HG03066 (cell line): ENCODE data around the gene SPINT2.

Experiments used
- ATAC-seq: cut with Tn5 transposase; IDR thresholded peaks from one replicate; pipeline ENCODE4 v1.9.1; 2021; ENCODE audit warnings: low read depth; ENCODE audit not compliant: unreplicated experiment

SPINT2 gene

DNA sequence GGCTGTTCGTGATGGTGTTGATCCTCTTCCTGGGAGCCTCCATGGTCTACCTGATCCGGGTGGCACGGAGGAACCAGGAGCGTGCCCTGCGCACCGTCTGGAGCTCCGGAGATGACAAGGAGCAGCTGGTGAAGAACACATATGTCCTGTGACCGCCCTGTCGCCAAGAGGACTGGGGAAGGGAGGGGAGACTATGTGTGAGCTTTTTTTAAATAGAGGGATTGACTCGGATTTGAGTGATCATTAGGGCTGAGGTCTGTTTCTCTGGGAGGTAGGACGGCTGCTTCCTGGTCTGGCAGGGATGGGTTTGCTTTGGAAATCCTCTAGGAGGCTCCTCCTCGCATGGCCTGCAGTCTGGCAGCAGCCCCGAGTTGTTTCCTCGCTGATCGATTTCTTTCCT is 27.5 kb downstream of the SPINT2 start:
- no peak for ATAC-seq

- no peak for ATAC-seq
These were observed 28.9 kb downstream of the SPINT2 start for GRCh38 chr19:38293281-38293680.

DNA sequence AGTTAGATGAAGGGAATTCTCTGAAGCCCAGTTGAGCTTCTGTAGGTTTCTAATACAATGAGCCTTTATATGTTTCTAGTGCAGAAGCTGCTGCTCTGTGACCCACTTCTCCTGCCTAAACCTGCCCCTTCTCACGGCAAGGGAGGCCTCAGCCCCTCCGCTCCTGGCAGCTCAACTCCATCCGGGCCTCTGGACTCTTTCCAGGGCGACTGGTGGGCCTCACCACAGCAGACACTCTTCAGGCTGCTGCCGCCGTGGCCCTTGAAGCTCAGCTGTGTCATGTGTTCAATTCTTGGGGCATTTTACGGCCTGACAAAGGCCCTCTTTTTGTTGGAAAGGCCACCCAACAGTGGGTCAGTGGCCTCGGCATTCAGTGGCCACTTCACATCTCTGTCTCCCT is 29.7 kb downstream of the SPINT2 start:
- ATAC-seq: no peak

DNA sequence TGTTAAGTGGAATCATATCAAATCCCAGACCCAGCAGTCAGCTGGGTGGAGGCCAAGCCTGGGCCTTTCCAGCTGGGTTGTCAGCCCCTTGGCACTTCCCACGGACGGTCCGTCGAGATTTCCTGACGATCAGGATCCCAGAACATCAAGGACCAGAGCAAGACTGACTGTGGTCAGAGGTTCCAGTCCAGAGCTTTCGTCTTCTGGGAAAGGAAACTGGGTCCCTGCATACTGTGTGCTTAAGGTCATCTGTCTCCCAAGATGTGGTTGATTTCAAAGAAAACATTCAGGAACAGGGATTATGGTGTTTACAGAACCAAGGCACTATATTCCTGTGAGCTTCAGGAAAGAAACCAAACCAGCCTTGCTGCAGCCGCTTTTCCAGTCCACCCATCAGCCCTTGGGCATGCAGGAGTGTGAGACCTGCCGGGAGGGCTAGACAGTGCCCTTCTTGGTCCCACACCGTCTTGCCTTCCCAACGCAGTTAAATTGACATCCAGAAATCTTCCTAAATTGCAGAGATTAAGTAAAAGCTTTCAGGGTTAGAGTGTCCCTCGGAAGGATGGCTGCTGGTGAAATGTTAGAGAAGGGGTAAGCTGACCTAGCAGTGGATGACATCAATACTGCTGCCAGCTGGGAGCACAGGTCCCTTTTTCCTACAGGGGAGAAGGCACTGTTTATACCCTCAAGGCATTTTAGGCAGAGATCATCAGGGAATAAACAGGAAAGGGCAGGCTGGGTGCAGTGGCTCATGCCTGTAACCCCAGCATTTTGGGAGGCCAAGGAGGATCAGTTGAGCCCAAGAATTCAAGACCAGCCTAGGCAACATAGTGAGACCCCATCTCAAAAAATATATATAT is 34.7 kb downstream of the SPINT2 start:
- no peak for ATAC-seq

- ATAC-seq: no peak
These were observed 39.4 kb downstream of the SPINT2 start, which contains the start of gene C19orf33 for GRCh38 chr19:38303517-38304351. C19orf33 (plus strand) TSS chr19:38304251; CDS start chr19:38304262, 11 bp downstream.

DNA sequence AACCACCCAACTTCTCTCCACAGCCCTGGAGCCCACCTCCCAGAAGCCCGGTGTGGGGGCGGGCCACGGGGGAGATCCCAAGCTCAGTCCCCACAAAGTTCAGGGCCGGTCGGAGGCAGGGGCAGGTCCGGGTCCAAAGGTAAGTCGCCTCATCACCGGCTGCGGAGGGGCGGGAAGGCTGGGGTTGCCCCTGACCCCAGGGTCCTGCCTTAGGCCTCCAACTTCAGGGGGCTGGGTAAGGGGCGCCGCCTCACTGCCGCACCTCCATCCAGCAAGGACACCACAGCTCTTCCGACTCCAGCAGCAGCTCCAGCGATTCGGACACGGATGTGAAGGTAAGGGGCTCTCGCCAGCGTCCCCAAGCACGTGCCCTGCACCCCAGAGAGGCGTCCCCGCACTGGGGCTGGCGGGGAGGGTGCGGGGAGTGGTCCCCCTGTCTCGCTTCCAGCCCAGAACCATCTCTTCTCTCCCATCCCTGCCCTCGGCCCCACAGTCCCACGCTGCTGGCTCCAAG is 40.0 kb downstream of the SPINT2 start:
- ATAC-seq: no peak

DNA sequence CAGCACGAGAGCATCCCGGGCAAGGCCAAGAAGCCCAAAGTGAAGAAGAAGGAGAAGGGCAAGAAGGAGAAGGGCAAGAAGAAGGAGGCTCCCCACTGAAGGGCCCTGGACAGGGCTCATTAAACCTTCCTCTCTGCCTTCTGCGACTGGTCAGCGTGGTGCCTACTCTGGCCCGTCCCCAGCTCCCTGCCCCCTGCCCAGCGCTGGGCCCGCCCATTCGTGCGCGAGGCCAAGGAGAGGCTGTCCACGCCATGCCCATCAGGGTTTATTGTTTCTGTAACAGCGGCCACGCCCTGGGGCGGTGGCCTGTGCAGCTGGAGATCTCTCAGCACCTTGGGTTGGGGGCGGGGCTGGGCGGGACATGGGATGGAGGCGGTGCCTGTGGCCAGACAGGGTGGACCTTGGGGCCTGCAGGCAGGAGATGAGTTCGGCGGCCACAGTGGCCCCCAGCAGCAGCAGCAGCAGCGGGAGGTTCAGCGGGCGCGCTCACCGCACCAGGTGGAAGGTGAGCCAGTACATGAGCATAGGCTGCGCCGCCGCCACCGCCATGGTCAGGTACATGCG is 40.6 kb downstream of the SPINT2 start:
- ATAC-seq: no peak

DNA sequence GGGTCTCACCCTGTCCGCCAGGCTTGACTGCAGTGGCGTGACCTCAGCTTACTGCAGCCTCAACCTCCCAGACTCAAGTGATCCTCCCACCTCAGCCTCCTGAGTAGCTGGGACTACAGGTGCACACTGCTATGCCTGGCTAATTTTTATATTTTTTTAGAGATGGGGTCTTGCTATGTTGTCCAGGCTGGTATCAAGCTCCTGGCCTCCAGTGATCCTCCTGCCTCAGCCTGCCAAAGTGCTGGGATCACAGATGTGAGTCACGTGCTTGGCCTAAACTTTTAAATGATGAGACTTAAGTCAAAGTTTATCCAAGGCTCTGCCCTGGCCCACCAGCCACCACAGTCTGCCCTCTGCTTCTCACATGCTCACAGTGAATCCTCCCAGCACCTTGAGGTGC is 41.9 kb downstream of the SPINT2 start:
- ATAC-seq: no peak

DNA sequence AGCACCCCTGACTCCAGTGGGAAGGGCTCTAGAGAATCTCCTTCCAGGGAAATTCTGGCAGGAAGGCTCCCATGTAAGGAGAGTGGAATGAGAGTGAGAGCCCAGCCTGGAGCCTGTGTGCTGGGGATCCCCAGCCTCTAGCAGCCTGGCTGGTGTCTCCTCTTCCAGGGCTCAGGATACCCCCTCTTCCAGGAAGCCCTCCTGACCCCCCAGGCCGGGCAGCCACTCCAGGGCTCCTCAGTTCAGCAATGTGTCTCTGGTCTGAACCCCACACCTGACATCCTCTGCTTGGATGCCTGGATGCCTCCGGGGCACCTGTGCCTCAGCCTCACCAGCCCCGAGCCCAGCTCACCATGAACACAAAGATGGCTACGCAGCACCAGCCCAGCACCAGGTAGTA is 42.7 kb downstream of the SPINT2 start:
- no peak for ATAC-seq

DNA sequence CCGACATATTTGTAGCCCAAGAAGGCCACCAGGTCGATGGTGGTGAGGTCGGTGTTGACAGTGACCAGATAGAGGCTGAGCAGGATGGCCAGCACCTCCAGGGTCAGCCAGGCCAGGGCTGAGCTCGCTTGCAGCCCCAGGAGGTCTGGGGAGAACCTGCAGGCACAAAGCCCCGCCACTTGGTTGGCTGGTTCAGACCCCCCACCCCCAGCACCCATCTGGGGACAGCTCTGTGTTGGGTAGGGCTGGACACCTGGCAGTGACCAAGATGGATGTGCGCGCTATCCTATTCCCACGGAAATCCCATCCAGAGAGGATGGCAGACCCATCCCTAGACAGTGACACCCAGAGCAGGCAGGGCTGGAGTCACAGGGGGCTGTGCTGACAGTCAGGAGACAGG is 43.2 kb downstream of the SPINT2 start:
- ATAC-seq: no peak

DNA sequence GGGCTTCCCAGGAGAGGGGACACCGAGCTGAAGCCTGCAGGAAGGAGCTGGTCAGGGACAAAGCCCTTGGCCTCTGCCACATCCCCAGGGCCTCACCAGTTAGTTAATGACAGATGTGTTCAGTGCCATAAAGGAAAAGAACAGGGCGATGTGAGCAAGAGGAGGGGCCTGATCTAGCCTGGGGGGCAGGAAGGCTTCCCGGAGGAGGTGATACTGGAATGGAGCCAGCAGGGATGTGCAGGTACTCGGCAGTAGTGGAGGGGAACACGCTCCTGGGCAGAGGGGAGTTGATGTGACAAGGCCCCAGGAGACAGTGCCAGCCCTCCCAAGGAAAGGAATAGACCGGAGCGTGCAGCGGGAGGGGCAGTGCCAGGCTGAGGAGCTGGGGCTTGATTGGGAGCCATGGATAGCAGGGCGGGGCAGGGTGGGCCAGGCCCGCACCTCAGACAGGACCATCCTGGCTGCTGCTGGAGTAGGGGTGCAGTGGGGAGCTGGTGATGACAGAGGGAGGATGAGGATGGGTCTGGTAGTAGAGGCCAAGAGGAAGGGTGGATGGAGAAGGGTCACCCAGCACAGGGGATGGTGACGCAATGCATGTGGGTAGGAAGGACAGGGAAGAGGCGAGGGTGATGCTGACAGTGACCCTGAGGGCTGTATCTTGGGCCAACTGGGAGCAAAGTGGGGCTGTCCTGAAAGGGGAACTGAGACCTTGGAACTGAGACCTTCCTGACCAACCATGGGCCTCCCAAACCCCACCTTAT is 43.8 kb downstream of the SPINT2 start:
- no peak for ATAC-seq

DNA sequence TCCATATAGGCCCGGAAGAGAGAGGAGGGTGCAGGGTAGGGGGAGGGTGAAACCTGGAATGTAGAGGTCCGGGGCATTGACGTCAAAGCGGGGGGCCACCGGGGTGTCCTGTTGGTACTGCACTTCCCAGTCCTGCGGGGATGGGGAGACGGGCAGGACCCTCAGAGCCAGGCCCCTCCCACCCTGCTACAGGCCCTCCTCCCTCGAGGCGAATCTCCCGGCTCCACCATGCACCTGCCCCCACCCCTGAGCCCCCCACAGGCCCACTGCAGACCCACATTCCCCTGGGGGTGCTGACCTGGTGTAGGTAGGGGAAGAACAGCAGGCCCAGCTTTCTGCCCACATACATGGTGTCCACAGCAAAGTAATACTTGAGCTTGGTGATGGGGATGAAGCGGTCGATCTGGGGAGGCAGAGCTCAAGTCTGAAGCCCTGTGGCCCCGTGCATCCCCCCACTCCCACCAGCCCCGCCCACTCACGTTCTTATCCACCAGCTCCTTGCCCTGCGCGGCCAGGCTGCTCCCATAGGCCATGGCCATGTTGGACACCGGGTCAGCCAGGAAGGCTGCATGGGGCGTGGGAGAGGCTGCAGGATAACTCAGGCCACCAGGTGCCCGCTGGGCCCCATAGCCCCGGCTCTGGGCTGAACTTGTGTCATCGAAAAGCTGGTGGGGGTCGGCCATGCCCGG is 44.7 kb downstream of the SPINT2 start:
- ATAC-seq: no peak

DNA sequence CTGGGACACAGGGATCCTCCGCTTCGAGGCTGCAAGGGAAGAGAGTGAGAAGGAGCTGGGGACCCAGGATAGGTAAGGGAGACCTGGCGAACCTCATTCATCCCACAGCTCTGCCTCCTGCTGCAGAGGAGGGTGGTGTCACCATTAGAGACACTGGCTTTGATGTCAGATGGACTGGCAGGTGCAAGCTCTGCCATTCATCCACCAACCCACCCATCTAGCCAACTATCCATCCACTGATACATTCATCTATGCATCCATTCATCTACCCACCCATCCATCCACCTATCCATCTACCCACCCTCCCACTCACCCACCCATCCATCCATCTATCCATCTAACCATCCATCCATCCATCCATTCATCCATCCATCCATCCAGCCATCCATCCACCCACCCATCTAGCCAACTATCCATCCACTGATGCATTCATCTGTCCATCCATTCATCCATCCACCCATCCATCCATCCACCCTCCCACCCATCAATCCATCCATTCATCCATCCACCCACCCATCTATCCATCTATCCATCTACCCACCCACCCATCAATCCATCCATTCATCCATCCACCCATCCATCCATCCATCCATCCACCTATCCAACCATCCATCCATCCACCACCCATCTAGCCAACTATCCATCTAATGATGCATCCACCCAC is 45.4 kb downstream of the SPINT2 start:
- ATAC-seq: no peak

DNA sequence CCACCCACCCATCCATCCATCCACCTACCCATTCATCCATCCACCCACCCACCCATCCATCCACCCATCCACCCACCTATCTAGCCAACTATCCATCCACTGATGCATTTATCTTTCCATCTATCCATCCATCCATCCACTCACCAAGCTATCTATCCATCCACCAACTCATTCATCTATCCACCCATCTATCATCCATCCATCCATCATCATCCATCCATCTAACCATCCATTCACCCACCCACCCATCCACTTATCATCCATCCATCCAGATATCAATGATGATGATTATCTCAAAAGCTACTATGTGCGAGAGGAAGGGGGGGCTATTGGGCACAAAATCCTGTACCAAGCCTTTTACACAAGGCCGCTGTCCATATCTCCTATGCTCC is 45.9 kb downstream of the SPINT2 start:
- ATAC-seq: no peak

- no peak for ATAC-seq
These were observed 46.6 kb downstream of the SPINT2 start for GRCh38 chr19:38310986-38311385.

GRCh38 chr19:38315657-38316476 is 51.5 kb downstream of the SPINT2 start, which contains the start of gene YIF1B:
YIF1B (minus strand) TSS chr19:38315947; CDS start chr19:38315917, 30 bp downstream.
- peak; percentile 78 for ATAC-seq

- no peak for ATAC-seq
These were observed 52.2 kb downstream of the SPINT2 start for GRCh38 chr19:38316477-38317067.

DNA sequence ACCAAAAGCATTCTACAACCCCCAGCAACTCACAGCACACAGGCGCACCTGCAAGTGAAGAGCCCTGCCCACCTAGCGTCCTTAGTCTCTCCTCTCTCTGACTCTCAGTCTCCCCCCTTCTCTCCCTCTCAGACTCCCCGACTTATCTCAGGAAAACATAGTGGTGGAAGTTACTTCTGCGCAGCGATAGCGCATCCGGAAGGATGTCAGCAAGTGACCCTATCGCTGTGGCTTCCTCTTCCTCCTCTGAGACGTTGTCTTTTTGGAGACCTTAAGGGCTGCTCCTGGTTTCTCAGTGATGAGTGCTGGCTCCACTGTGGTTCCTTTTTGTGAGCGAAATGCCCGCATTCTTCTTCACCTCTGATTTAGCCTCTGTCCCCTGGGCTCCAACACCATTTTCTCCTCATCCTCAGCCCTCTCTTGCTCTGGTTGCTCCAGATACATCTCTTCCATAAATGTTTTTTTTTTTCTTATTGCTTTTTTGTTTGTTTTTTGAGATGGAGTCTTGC is 52.8 kb downstream of the SPINT2 start:
- no peak for ATAC-seq
